Uterus (tissue), 4 donors: Measurements from ENCODE around the gene CCL7. TPM values are rescaled to one million over a fixed set of nuclear protein-coding genes. Genes with fewer than 3 reads are reported as not detected.
"Not testable (repeated sequence)": the region's sequence is repeated elsewhere in the genome, so short reads cannot be mapped to it uniquely, and the experiment has no call there.

ENCODE experiments used
- DNase-seq, 2 donors: peaks; one replicate each; pipeline ENCODE4 v3.0.0-alpha.2; 2019 to 2020
- H3K27ac ChIP-seq, 2 donors: fragments of 200-600 bp; sonication (generic); 1 replicate in 1 of 2; 2 replicates in 1 of 2; pipeline ENCODE4 v1.5.1; 2016 to 2018
- H3K27me3 ChIP-seq, 2 donors: fragments of 200-600 bp; sonication (generic); one replicate each; pipeline ENCODE4 v1.5.1; 2018 to 2019; ENCODE audit warnings: control low read depth in 1 of 2
- H3K36me3 ChIP-seq, 2 donors: fragments of 200-600 bp; sonication (generic); one replicate each; pipeline ENCODE4 v1.5.1; 2019; ENCODE audit warnings: control low read depth in 1 of 2
- H3K4me1 ChIP-seq, 2 donors: fragments of 200-600 bp; sonication (generic); one replicate each; pipeline ENCODE4 v1.5.1; 2018 to 2019; ENCODE audit warnings: control low read depth in 1 of 2
- H3K4me3 ChIP-seq, 2 donors: fragments of 200-600 bp; sonication (generic); 1 replicate in 1 of 2; 2 replicates in 1 of 2; pipeline ENCODE4 v1.5.1; 2018 to 2019; ENCODE audit warnings: mild to moderate bottlenecking in 1 of 2
- H3K9me3 ChIP-seq, 2 donors: fragments of 200-600 bp; sonication (generic); one replicate each; pipeline ENCODE4 v1.5.1; 2019; ENCODE audit warnings: control low read depth in 1 of 2
- POLR2A ChIP-seq, 2 donors: fragments of 450-650 bp; IDR thresholded peaks; one replicate each; pipeline ENCODE4 v1.6.1; 2016; ENCODE audit warnings: antibody characterized with exemption in 2 of 2, mild to moderate bottlenecking in 1 of 2, moderate library complexity in 1 of 2
- intact Hi-C: fragments of 100-400 bp; cut with DNase I; formaldehyde crosslinking; loops from one replicate; pipeline ENCODE4 v1.15.1; 2023; ENCODE audit warnings: low total_unique reads
- total RNA-seq, 4 donors: library from RNA; depleted of rRNA in 3 of 4; stranded (reverse); fragments of >200 nt in 3 of 4; gene quantifications; one replicate each; pipeline versions ENCODE4 v1.1.0 to v1.2.4, GENCODE V29; 2014 to 2023
- TF ChIP-seq, protein P1 (sequence below), 4 experiments: fragments of 200-600 bp in 2 of 4; fragments of 450-650 bp in 2 of 4; sonication (generic) in 2 of 4; IDR thresholded peaks; one replicate each; pipeline ENCODE4 v1.5.1; 2016 to 2019; ENCODE audit warnings: antibody characterized with exemption in 4 of 4, mild to moderate bottlenecking in 2 of 4, moderate library complexity in 1 of 4
- donor health status: DM: yes; HTN: yes; CAD: no.

CCL7 gene
- total RNA-seq, 4 donors from 2014 or later, result not detected

DNA sequence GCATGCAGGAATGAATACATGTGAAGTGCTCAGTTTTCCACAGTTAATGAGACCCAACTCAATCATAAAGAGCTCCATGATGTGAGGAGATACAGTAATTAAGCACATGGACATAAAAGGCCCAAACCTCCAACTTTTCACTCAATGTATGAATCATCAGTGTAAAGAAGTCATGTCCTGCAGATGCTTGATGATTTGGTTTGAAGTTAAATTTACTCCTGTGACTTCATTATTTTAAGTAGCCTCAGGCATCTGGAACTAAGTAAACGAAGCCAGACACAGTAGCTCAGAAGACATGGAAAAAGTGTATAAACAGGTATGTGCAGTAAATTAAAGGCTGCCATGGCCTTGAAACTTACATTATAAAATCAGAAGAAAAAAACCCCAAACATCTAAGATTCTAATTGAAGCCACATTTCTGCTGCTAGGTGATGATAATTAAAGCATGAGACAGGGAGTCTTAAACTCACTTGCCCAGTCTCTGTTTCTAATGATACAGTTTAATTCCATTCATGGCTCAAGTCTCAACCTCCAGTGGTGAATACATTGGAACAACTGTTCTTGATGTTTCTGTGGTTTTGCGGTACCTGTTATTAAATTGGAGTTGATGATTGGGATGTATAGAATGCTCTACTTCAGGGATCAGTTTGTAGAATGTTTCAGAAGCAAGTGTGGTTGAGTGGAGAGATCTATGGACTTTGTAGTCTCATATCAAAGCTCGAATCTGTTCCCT, 43.8 kb upstream of the CCL7 start:
- H3K27me3 ChIP-seq, result no peaks in the 10 kb centered on the region
- no peaks in the 10 kb centered on the region for H3K4me1 ChIP-seq
- H3K27ac ChIP-seq, result no peak overlapping the region
- no peaks in the 10 kb centered on the region for H3K9me3 ChIP-seq
- intact Hi-C loops, result no loop called here
- no peak overlapping the region for H3K4me3 ChIP-seq
- TF ChIP-seq POLR2A (IDR thresholded peaks at IDR 0.05), result no peak
- TF ChIP-seq, protein P1, sequence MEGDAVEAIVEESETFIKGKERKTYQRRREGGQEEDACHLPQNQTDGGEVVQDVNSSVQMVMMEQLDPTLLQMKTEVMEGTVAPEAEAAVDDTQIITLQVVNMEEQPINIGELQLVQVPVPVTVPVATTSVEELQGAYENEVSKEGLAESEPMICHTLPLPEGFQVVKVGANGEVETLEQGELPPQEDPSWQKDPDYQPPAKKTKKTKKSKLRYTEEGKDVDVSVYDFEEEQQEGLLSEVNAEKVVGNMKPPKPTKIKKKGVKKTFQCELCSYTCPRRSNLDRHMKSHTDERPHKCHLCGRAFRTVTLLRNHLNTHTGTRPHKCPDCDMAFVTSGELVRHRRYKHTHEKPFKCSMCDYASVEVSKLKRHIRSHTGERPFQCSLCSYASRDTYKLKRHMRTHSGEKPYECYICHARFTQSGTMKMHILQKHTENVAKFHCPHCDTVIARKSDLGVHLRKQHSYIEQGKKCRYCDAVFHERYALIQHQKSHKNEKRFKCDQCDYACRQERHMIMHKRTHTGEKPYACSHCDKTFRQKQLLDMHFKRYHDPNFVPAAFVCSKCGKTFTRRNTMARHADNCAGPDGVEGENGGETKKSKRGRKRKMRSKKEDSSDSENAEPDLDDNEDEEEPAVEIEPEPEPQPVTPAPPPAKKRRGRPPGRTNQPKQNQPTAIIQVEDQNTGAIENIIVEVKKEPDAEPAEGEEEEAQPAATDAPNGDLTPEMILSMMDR (IDR thresholded peaks at IDR 0.05), result no peak
- DNase-seq, result no peak
- H3K36me3 ChIP-seq, result no peaks in the 10 kb centered on the region

DNA sequence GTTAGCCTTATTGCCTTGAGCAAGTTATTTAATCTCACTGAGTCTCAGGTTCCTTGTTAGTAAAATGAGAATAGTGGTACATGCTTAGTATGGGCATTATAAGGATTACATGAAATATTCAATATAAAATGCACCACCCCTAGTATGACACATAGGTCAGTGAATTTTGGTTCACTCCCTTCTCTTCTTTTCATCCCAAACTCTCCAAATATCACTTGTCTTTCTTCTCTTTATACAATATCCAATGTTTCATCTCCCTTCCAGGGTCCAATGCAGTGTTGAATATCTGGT, 43.3 kb upstream of the CCL7 start:
- no peak for DNase-seq
- Histone ChIP-seq H3K4me1 (no peaks in the 10 kb centered on the region), H3K9me3 (no peaks in the 10 kb centered on the region), H3K27me3 (no peaks in the 10 kb centered on the region), H3K4me3 (no peak overlapping the region), H3K36me3 (no peaks in the 10 kb centered on the region), H3K27ac (no peak overlapping the region)
- intact Hi-C loops, result no loop called here
- TF ChIP-seq, protein P1 (IDR thresholded peaks at IDR 0.05), result no peak
- TF ChIP-seq POLR2A (IDR thresholded peaks at IDR 0.05), result no peak

DNA sequence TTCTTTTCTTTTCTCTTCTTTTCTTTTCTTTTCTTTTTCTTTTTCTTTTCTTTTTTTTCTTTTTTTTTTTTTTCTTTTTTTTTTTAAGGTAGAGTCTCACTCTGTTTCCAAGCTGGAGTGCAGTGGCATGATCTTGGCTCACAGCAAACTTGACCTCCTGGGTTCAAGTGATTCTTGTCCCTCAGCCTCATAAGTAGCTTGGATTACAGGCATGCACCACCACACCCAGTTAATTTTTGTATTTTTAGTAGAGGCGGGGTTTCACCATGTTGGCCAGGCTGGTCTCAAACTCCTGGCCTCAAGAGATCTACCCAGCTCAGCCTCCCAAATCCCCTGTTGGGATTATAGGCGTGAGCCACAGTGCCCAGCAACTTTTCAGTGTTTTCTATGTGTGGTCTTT, 42.7 kb upstream of the CCL7 start:
- H3K4me3 ChIP-seq, H3K27ac ChIP-seq, H3K27me3 ChIP-seq, H3K36me3 ChIP-seq, H3K4me1 ChIP-seq, DNase-seq, intact Hi-C loops, H3K9me3 ChIP-seq: not testable (repeated sequence)

DNA sequence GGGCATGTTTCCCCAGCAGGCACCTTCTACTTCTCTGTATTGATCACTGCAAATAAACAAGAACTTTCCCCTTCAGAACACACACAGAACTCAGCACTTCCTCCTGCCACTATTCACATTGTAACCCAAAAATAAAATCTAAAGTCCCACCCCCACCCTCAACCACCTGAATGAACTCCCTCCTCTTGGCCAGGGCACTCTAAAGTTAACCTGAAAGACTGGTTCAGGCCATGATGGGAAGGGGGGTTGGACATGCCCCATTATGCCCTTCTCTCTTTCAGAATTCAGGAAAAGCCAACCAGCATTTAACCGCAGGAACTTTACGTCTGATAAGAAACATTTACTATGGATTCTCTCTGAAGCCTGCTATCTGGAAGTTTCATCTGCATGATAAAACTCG, 42.3 kb upstream of the CCL7 start:
- Histone ChIP-seq H3K4me3 (no peak overlapping the region), H3K36me3 (no peaks in the 10 kb centered on the region), H3K4me1 (no peaks in the 10 kb centered on the region), H3K9me3 (no peaks in the 10 kb centered on the region), H3K27ac (no peak overlapping the region), H3K27me3 (no peaks in the 10 kb centered on the region)
- no peak for DNase-seq
- TF ChIP-seq, protein P1 (IDR thresholded peaks at IDR 0.05), result no peak
- TF ChIP-seq POLR2A (IDR thresholded peaks at IDR 0.05), result no peak
- intact Hi-C loops, result no loop called here

DNA sequence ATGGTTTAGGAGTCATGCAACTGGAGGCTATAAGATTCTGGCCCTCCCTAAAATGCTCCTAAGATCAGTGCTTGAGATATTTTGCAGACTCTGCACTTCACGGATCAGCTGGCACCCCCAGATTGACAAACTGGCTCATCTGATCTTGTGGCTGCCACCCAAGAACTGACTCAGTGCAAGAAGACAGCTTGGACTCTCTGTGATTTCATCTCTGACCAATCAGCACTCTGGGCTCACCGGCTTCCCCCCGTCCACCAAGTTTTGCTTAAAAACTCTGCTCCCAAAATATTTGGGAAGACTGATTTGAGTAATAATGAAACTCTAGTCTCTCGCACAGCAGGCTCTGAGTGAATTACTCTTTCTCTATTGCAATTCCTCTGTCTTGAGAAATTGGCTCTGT, 41.2 kb upstream of the CCL7 start:
- no peaks in the 10 kb centered on the region for H3K36me3 ChIP-seq
- no peak for DNase-seq
- TF ChIP-seq, protein P1 (IDR thresholded peaks at IDR 0.05), result no peak
- TF ChIP-seq POLR2A (IDR thresholded peaks at IDR 0.05), result no peak
- no peaks in the 10 kb centered on the region for H3K27me3 ChIP-seq
- intact Hi-C loops, result no loop called here
- H3K27ac ChIP-seq, result no peak overlapping the region
- no peaks in the 10 kb centered on the region for H3K9me3 ChIP-seq
- H3K4me3 ChIP-seq, result no peak overlapping the region
- H3K4me1 ChIP-seq, result no peaks in the 10 kb centered on the region

DNA sequence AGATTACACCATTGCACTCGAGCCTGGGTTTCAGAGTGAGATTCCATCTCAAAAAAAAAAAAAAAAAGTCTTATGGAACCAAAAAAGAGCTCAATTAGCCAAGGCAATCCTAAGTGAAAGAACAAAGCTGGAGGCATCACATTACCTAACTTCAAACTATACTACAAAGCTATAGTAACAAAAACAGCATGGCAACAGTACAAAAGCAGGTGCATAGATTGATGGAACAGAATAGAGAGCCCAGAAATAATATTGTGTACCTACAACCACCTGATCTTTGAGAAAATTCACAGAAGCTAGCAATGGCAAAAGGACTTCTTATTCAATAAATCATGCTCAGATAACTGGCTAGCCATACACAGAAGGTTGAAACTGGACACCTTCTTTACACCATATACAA, 39.7 kb upstream of the CCL7 start:
- DNase-seq, result no peak
- peaks cover under 1 to 6% of the 10 kb centered on the region in 2 donors for H3K4me1 ChIP-seq
- no peak overlapping the region for H3K27ac ChIP-seq
- no peaks in the 10 kb centered on the region for H3K27me3 ChIP-seq
- H3K9me3 ChIP-seq, result no peaks in the 10 kb centered on the region
- no peaks in the 10 kb centered on the region for H3K36me3 ChIP-seq
- no peak overlapping the region for H3K4me3 ChIP-seq
- TF ChIP-seq, protein P1 (IDR thresholded peaks at IDR 0.05), result no peak
- TF ChIP-seq POLR2A (IDR thresholded peaks at IDR 0.05), result no peak
- intact Hi-C loops, result no loop called here
